ENCODE data around the gene FOXL1.

DNA sequence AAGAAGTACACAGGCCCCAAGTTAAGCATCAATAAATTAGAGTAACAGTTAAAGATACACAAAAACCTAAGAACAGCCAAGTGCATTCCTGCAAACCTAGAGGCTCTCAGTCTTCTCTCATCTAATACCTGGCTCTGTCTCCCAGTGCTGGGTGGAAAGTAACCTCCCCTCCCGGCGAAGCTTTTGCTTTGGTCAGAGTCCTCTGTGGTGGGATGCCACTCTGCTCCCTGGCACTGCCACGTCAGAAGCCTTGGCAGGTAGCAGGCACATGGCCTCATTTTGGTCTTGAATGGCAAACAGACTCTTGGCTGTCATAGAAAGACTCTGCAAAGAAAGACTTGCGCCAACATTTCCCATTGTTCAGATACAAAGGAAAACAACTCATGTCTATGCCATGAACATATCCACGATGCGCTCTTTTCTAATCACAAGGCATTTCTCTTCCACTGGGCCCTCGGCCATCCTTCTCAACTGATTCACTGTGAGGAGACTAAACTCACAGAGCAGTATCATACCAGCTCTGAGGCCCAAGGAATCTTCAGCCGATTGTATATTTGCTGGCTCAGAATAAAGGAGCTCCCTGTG, 44.5 kb upstream of the FOXL1 start:
- TF ChIP-seq, protein P1, sequence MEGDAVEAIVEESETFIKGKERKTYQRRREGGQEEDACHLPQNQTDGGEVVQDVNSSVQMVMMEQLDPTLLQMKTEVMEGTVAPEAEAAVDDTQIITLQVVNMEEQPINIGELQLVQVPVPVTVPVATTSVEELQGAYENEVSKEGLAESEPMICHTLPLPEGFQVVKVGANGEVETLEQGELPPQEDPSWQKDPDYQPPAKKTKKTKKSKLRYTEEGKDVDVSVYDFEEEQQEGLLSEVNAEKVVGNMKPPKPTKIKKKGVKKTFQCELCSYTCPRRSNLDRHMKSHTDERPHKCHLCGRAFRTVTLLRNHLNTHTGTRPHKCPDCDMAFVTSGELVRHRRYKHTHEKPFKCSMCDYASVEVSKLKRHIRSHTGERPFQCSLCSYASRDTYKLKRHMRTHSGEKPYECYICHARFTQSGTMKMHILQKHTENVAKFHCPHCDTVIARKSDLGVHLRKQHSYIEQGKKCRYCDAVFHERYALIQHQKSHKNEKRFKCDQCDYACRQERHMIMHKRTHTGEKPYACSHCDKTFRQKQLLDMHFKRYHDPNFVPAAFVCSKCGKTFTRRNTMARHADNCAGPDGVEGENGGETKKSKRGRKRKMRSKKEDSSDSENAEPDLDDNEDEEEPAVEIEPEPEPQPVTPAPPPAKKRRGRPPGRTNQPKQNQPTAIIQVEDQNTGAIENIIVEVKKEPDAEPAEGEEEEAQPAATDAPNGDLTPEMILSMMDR (tag by site-specific recombination; IDR thresholded peaks at IDR 0.05) = no peak
- TF ChIP-seq ZNF626 (tag by site-specific recombination; IDR thresholded peaks at IDR 0.05) = no peak
- no peak for TF ChIP-seq ZNF645 (tag by site-specific recombination; IDR thresholded peaks at IDR 0.05)
- TF ChIP-seq ZNF561 (tag by site-specific recombination; IDR thresholded peaks at IDR 0.05; ENCODE audit: borderline replicate concordance) = no peak
- no peak for TF ChIP-seq ZNF202 (tag by site-specific recombination; IDR thresholded peaks at IDR 0.05; ENCODE audit: borderline replicate concordance)
- TF ChIP-seq OSR2 (tag by site-specific recombination; IDR thresholded peaks at IDR 0.05) = no peak
- TF ChIP-seq MZF1 (tag by site-specific recombination; IDR thresholded peaks at IDR 0.05; ENCODE audit: borderline replicate concordance) = no peak
- no peak for TF ChIP-seq ZFP41 (tag by site-specific recombination; IDR thresholded peaks at IDR 0.05; ENCODE audit: borderline replicate concordance)
- TF ChIP-seq ZNF670 (tag by site-specific recombination; IDR thresholded peaks at IDR 0.05; ENCODE audit: low read depth) = no peak
- TF ChIP-seq ELK4 (IDR thresholded peaks at IDR 0.05; ENCODE audit: borderline replicate concordance, low read depth, low read length) = no peak
- TF ChIP-seq ZNF76 (tag by site-specific recombination; IDR thresholded peaks at IDR 0.05; ENCODE audit: borderline replicate concordance, low read depth) = no peak

Data from HEK293 (cell line).